OCI-M1 (cell line): ENCODE results near the gene LRRC74A.

Experiments
- DNase-seq: peaks from one replicate; lab custom pipeline; 2025; lab: John Stamatoyannopoulos, UW

LRRC74A gene

GRCh38 chr14:76848879-76849278 lies 22.7 kb downstream of the LRRC74A start:
- DNase-seq, result no peak

- no peak for DNase-seq
Measured at GRCh38 chr14:76855066-76855465, 28.9 kb downstream of the LRRC74A start.

GRCh38 chr14:76856769-76857168 lies 30.6 kb downstream of the LRRC74A start:
- no peak for DNase-seq

GRCh38 chr14:76861574-76862255 lies 35.5 kb downstream of the LRRC74A start:
- no peak for DNase-seq

- no peak for DNase-seq
Measured at GRCh38 chr14:76862546-76863282, 36.5 kb downstream of the LRRC74A start.

- peak; percentile 4 for DNase-seq
Measured at GRCh38 chr14:76863724-76864407, 37.7 kb downstream of the LRRC74A start.

GRCh38 chr14:76866456-76866855 lies 40.2 kb downstream of the LRRC74A start:
- DNase-seq, result no peak

- DNase-seq, result peak; percentile 31
Measured at GRCh38 chr14:76867516-76868453, 41.6 kb downstream of the LRRC74A start.

GRCh38 chr14:76868454-76869170 lies 42.4 kb downstream of the LRRC74A start:
- DNase-seq, result no peak

- DNase-seq, result peak; percentile 5
Measured at GRCh38 chr14:76870166-76870565, 44.0 kb downstream of the LRRC74A start.

- peak; percentile 57 for DNase-seq
Measured at GRCh38 chr14:76872796-76873432, 46.7 kb downstream of the LRRC74A start.

GRCh38 chr14:76874734-76875133 lies 48.5 kb downstream of the LRRC74A start:
- no peak for DNase-seq

- DNase-seq, result peak; percentile 52
Measured at GRCh38 chr14:76876076-76876475, 49.9 kb downstream of the LRRC74A start.

GRCh38 chr14:76877871-76878270 lies 51.7 kb downstream of the LRRC74A start:
- no peak for DNase-seq

- DNase-seq, result no peak
Measured at GRCh38 chr14:76880449-76880848, 54.2 kb downstream of the LRRC74A start.

- DNase-seq, result no peak
Measured at GRCh38 chr14:76881348-76881747, 55.1 kb downstream of the LRRC74A start.

GRCh38 chr14:76882651-76883050 lies 56.4 kb downstream of the LRRC74A start:
- DNase-seq, result no peak

GRCh38 chr14:76883447-76883846 lies 57.2 kb downstream of the LRRC74A start:
- no peak for DNase-seq

- no peak for DNase-seq
Measured at GRCh38 chr14:76884394-76884793, 58.2 kb downstream of the LRRC74A start.

- no peak for DNase-seq
Measured at GRCh38 chr14:76884853-76885276, 58.7 kb downstream of the LRRC74A start.

GRCh38 chr14:76887191-76887590 lies 61.0 kb downstream of the LRRC74A start:
- no peak for DNase-seq
